BLaER1 treated with 17β-estradiol and CSF1 and Interleukin-3, amounts not matched to agents 10 nM and 100 nM (cell line): ENCODE measurements around the gene RARS2.

Experiments
- H3K27ac ChIP-seq, 11 experiments: shearing (Covaris generic); formaldehyde crosslinking; 2 replicates each; pipeline ENCODE4 v1.8.1; 2022
- H3K27me3 ChIP-seq, 11 experiments: shearing (Covaris generic); formaldehyde crosslinking; 2 replicates each; pipeline ENCODE4 v1.8.1; 2022
- H3K36me3 ChIP-seq, 11 experiments: shearing (Covaris generic); formaldehyde crosslinking; 2 replicates each; pipeline ENCODE4 v1.8.1; 2022
- H3K4me1 ChIP-seq, 10 experiments: shearing (Covaris generic); formaldehyde crosslinking; 2 replicates each; pipeline ENCODE4 v1.8.1; 2022
- H3K4me2 ChIP-seq, 11 experiments: shearing (Covaris generic); formaldehyde crosslinking; 2 replicates each; pipeline ENCODE4 v1.8.1; 2022
- H3K4me3 ChIP-seq, 10 experiments: shearing (Covaris generic); formaldehyde crosslinking; 2 replicates each; pipeline ENCODE4 v1.8.1; 2022
- H3K9ac ChIP-seq, 11 experiments: shearing (Covaris generic); formaldehyde crosslinking; 2 replicates each; pipeline ENCODE4 v1.8.1; 2022
- H3K9me3 ChIP-seq, 11 experiments: shearing (Covaris generic); formaldehyde crosslinking; replicated peaks in 1 of 11; 2 replicates each; pipeline ENCODE4 v1.8.1; 2022
- H4K20me1 ChIP-seq, 11 experiments: shearing (Covaris generic); formaldehyde crosslinking; 2 replicates each; pipeline ENCODE4 v1.8.1; 2022
- Cebpa-rat ChIP-seq, 11 experiments: shearing (Covaris generic); IDR thresholded peaks; 2 replicates each; pipeline ENCODE4 v1.8.1; 2022

Gene RARS2

DNA sequence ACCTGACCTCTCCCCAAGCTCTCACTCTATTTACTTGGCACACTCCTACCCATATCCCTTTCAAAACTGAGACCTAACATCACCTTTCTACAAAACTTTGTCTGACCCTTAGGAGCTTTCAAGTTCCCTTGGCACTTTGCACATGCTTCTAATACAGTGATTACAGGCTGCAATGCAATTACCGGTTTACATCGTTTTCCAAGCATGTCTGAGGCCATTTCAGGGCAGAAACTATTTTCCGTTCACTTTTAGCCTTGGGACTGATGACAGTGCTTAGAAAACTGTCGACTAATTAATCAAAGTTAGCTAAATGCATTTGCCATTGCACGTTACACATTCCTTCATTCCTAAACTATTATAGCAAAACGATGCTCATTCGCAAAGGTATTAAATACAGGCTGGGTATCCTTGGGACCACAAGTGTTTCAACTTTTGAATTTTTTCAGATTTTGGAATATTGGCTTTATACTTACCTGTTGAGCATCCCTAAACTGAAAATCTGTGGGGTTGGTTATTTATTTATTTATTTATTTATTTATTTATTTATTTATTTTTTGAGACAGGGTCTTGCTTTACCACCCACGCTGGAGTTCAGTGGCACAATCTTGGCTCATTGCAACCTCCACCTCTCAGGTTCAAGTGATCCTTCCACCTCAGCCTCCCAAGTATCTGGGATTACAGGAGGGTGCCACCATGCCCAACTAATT, 3.3 kb downstream of the RARS2 start:
- H3K4me3 ChIP-seq, result no peak overlapping the region
- peaks cover 9 to 24% (median 20%) of the 10 kb centered on the region in 10 experiments for H3K4me1 ChIP-seq
- H3K36me3 ChIP-seq, result peaks cover 0 to 20% (median 11%) of the 10 kb centered on the region in 11 experiments; a peak in 8 of 22 replicates
- no peak overlapping the region for H3K27ac ChIP-seq
- no peaks in the 10 kb centered on the region for H3K27me3 ChIP-seq
- H3K9me3 ChIP-seq, result no peaks in the 10 kb centered on the region
- H4K20me1 ChIP-seq, result peaks cover 0 to 19% (median 0%) of the 10 kb centered on the region in 11 experiments; a peak in 5 of 22 replicates
- H3K4me2 ChIP-seq, result no peak overlapping the region
- H3K9ac ChIP-seq, result no peak overlapping the region
- no peak for TF ChIP-seq Cebpa-rat (IDR thresholded peaks at IDR 0.05)

DNA sequence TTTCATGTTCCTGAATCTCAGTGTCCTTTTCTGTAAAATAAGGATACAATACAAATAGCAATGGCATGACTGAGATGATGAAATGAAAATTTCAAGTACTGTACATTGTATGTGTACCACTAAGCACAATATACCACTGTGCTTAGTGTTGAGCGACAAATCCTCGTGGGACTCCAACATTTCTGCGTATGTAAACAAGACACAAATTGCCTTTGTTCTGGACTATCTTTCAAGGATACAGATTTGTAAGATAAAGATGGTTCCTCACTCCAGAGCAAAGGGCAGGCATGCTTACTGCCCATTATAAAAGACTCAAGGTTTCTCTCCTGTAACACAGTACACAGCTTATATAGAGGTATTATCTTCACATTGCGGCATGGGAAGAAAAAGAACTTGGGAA, 6.0 kb downstream of the RARS2 start:
- no peaks in the 10 kb centered on the region for H3K27me3 ChIP-seq
- H3K27ac ChIP-seq, result no peak overlapping the region
- TF ChIP-seq Cebpa-rat (IDR thresholded peaks at IDR 0.05), result no peak
- H4K20me1 ChIP-seq, result peaks cover 0 to 19% (median 0%) of the 10 kb centered on the region in 11 experiments; a peak in 5 of 22 replicates
- no peak overlapping the region for H3K4me3 ChIP-seq
- no peaks in the 10 kb centered on the region for H3K9me3 ChIP-seq
- no peak overlapping the region for H3K4me2 ChIP-seq
- H3K4me1 ChIP-seq, result peaks cover 6 to 12% (median 8%) of the 10 kb centered on the region in 10 experiments; a peak in 18 of 20 replicates
- no peak overlapping the region for H3K9ac ChIP-seq
- peaks cover 5 to 31% (median 12%) of the 10 kb centered on the region in 11 experiments; a peak in 11 of 22 replicates for H3K36me3 ChIP-seq

DNA sequence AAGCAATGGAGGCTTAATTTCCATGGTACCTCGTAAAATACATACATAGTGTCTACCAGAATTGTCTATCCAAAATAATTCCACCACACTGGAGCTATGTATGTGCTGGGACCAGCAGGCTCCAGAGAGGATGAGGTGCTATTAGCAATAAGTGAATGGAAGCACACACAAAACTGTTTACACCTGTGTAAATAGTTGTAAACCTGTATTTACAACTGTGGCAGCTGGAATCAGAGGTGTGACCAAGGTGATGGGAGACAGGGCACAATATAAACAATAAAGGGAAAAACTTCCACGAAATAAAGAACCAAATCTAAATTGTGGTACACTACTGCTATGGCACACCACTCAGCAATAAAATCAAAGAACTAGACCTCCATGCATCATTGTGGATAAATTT, 14.4 kb downstream of the RARS2 start:
- Histone ChIP-seq H3K4me1 (peaks cover 0 to 8% (median 0%) of the 10 kb centered on the region in 10 experiments; a peak in 5 of 20 replicates), H3K4me2 (peak overlapping the region in 2 of 11 experiments; percentile 6 to 26; a peak in 1 of 22 replicates), H4K20me1 (no peaks in the 10 kb centered on the region; a peak in 2 of 22 replicates), H3K4me3 (no peak overlapping the region), H3K27me3 (no peaks in the 10 kb centered on the region), H3K9ac (no peak overlapping the region), H3K27ac (no peak overlapping the region), H3K36me3 (peaks cover 0 to 9% (median 0%) of the 10 kb centered on the region in 11 experiments; a peak in 5 of 22 replicates), H3K9me3 (0 out of 22 replicates have a peak, but pooled peaks cover 0 to 6% (median 0%) of the 10 kb centered on the region in 11 experiments)
- TF ChIP-seq Cebpa-rat (IDR thresholded peaks at IDR 0.05), result no peak

DNA sequence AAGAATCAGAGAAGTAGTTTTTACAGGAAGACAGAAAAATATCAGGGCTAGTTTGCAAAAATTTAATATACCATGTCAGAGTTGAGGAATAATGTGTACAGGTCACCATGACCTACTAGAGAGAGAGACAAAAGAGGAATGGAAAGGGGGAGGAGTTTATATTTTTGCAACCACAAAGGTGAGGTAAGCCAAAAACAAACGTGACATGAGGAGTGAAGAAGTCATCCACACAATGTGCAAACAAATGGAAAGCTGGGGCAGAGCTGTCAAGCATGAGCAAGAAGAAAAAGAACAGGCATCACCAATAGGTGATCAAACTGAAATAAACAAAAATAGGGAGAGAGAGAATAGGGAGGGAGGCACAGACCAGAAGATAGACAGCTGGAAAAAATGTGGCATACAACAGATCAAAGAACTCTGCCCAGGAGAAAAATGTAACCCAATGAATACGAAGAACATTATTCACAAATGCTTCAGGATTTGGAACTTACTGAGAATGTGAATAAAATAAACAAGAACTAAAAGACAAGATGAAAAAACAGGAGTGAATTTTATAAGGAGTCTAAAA, 15.5 kb downstream of the RARS2 start:
- H3K4me2 ChIP-seq, result no peak overlapping the region
- no peak overlapping the region for H3K4me3 ChIP-seq
- H3K27ac ChIP-seq, result no peak overlapping the region

DNA sequence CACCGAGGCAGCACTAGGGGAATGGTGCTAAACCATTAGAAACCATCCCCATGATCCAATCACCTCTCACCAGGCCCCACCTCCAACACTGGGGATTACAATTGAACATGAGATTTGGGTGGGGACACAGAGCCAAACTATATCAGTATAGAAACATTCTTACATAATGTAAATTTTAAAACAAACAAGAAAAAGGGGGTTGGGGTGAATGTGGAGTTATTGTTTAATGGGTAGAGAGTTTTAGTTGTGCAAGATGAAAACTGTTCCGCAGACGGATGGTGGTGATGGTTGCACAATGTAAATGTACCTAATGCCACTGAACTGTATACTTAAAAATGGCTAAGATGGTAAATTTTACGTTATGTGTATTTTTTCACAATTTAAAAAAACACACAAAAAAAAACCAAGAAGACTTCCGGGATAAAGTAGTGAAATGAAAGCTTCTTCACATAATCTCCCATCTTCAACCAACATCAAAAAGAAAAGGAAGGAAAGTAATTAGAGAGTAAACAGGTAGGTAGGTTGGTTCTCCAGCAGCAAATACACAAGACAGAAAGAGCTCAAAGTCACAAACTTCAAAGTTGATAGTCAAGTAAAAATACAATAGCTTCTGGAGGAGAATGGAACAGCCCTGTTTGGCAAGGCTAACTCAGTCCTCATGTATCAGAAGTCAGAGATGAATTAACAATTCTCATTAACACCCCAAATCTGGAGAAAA, 16.3 kb downstream of the RARS2 start:
- peaks cover 0 to 2% (median 0%) of the 10 kb centered on the region in 11 experiments; a peak in 2 of 22 replicates for H3K36me3 ChIP-seq
- no peak overlapping the region for H3K4me3 ChIP-seq
- H3K9ac ChIP-seq, result no peak overlapping the region
- H3K9me3 ChIP-seq, result 0 out of 22 replicates have a peak, but pooled peaks cover 0 to 6% (median 0%) of the 10 kb centered on the region in 11 experiments
- no peaks in the 10 kb centered on the region for H3K27me3 ChIP-seq
- TF ChIP-seq Cebpa-rat (IDR thresholded peaks at IDR 0.05), result no peak
- no peaks in the 10 kb centered on the region; a peak in 2 of 22 replicates for H4K20me1 ChIP-seq
- peaks cover 0 to 8% (median 0%) of the 10 kb centered on the region in 10 experiments; a peak in 5 of 20 replicates for H3K4me1 ChIP-seq
- H3K27ac ChIP-seq, result no peak overlapping the region
- no peak overlapping the region for H3K4me2 ChIP-seq

More for the DNA sequence above, 15.5 kb downstream of the RARS2 start:
- 0 out of 22 replicates have a peak, but pooled peaks cover 0 to 6% (median 0%) of the 10 kb centered on the region in 11 experiments for H3K9me3 ChIP-seq
- no peaks in the 10 kb centered on the region; a peak in 2 of 22 replicates for H4K20me1 ChIP-seq
- H3K27me3 ChIP-seq, result no peaks in the 10 kb centered on the region
- no peaks in the 10 kb centered on the region for H3K36me3 ChIP-seq
- H3K9ac ChIP-seq, result no peak overlapping the region
- peaks cover 0 to 8% (median 0%) of the 10 kb centered on the region in 10 experiments; a peak in 5 of 20 replicates for H3K4me1 ChIP-seq
- TF ChIP-seq Cebpa-rat (IDR thresholded peaks at IDR 0.05), result no peak

DNA sequence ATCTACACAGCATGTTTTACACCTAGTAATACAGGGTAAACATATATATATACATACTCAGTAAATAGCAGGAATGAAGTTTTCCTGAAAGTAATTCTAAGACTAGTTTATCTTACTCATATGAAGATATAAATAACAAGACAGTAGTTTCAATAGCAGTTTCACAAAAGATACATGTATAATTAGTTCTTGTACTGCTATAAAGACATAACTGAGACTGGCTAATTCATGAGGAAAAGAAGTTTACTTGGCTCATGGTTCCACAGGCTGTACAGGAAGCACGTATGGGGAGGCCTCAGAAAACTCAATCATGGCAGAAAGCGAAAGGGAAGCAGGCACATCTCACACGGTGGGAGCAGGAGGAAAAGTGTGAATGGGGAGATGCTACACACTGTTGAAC, 16.9 kb downstream of the RARS2 start:
- Histone ChIP-seq H3K4me3 (no peak overlapping the region), H3K36me3 (peaks cover 0 to 8% (median 0%) of the 10 kb centered on the region in 11 experiments; a peak in 3 of 22 replicates), H3K4me1 (peaks cover 0 to 8% (median 0%) of the 10 kb centered on the region in 10 experiments; a peak in 5 of 20 replicates), H3K4me2 (no peak overlapping the region), H3K9ac (no peak overlapping the region), H4K20me1 (no peaks in the 10 kb centered on the region; a peak in 2 of 22 replicates), H3K27ac (no peak overlapping the region), H3K9me3 (0 out of 22 replicates have a peak, but pooled peaks cover 0 to 6% (median 0%) of the 10 kb centered on the region in 11 experiments), H3K27me3 (no peaks in the 10 kb centered on the region)
- no peak for TF ChIP-seq Cebpa-rat (IDR thresholded peaks at IDR 0.05)

DNA sequence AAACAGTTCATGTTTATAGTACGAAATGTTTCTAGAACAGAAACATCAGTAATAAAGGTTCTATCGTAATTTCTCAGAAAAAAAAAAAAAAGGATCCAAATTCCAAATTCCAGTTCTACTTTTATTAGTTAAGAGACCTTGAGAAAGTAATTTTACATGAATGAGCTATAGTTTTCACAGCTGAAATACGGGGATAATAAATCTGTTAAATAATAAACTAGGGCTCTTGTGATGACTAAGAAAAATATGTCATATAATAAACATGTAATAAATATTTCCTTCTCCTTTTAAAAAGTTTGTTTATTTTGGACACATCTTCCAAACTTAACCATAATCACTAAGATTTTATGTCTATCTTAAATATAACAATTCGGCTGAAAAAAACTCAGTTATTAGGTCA, 17.8 kb downstream of the RARS2 start:
- H3K4me2 ChIP-seq, result no peak overlapping the region
- peaks cover 0 to 8% (median 0%) of the 10 kb centered on the region in 10 experiments; a peak in 5 of 20 replicates for H3K4me1 ChIP-seq
- no peaks in the 10 kb centered on the region for H3K27me3 ChIP-seq
- H3K36me3 ChIP-seq, result peaks cover 0 to 10% (median 0%) of the 10 kb centered on the region in 11 experiments; a peak in 3 of 22 replicates
- 0 out of 22 replicates have a peak, but pooled peaks cover 0 to 6% (median 0%) of the 10 kb centered on the region in 11 experiments for H3K9me3 ChIP-seq
- no peaks in the 10 kb centered on the region; a peak in 2 of 22 replicates for H4K20me1 ChIP-seq
- no peak overlapping the region for H3K4me3 ChIP-seq
- TF ChIP-seq Cebpa-rat (IDR thresholded peaks at IDR 0.05), result no peak
- H3K9ac ChIP-seq, result no peak overlapping the region
- H3K27ac ChIP-seq, result no peak overlapping the region

DNA sequence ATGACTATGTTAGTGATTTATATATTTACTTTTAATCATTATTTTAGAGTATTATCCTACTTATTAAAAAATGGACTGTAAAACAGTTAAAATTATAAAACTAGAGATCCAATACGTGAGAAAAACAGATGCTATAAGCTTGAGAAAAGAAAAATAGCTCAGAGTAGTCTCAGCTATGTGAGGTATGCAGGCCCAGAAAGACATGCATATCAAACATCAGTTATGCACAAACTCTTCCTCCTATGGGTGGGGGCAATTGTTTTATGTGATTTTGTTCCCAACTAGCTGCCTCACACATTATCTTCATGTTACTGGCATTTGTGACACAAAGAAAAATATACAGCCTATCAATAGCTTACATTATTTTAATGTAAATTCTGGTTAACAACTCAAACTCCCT, 28.8 kb downstream of the RARS2 start:
- H3K27ac ChIP-seq, result no peak overlapping the region
- H3K27me3 ChIP-seq, result no peaks in the 10 kb centered on the region
- no peak overlapping the region for H3K9ac ChIP-seq
- H3K36me3 ChIP-seq, result peaks cover 11 to 64% (median 17%) of the 10 kb centered on the region in 11 experiments; a peak in 16 of 22 replicates
- no peak for TF ChIP-seq Cebpa-rat (IDR thresholded peaks at IDR 0.05)
- no peaks in the 10 kb centered on the region for H3K9me3 ChIP-seq
- no peak overlapping the region for H3K4me3 ChIP-seq
- no peaks in the 10 kb centered on the region for H4K20me1 ChIP-seq
- no peaks in the 10 kb centered on the region for H3K4me1 ChIP-seq
- H3K4me2 ChIP-seq, result no peak overlapping the region
